Natural killer cell (primary cell): ENCODE measurements around the gene BEX4. TPM values are rescaled to one million over a fixed set of nuclear protein-coding genes. Genes with fewer than 3 reads are reported as not detected.
A peak's percentile ranks its signal among the peaks of the same experiment; 100 is the strongest.

Experiments
- ATAC-seq, 3 donors: fragments of 150-1000 bp in 2 of 3; fragments of 200-7000 bp in 1 of 3; cut with Tn5 transposase; 1 replicate in 1 of 3; 2 replicates in 2 of 3; pipeline ENCODE4 v1.10.0; 2021; ENCODE audit warnings: mild to moderate bottlenecking in 2 of 3, moderate library complexity in 2 of 3
- DNase-seq, 2 donors: peaks; one replicate each; pipeline versions ENCODE4 v3.0.0 to v3.0.0-alpha.2; 2013 to 2021; ENCODE audit warnings: mixed read lengths in 1 of 2
- H3K27ac ChIP-seq: one replicate; pipeline ENCODE4 v1.5.1; 2013; ENCODE audit warnings: mild to moderate bottlenecking, low read length
- H3K27me3 ChIP-seq: one replicate; pipeline ENCODE4 v1.6.1; 2013; ENCODE audit warnings: low read length; ENCODE audit not compliant: control insufficient read depth, insufficient read depth
- H3K36me3 ChIP-seq: one replicate; pipeline ENCODE4 v1.6.1; 2013; ENCODE audit warnings: low read length; ENCODE audit not compliant: control insufficient read depth, insufficient read depth
- H3K4me1 ChIP-seq: one replicate; pipeline ENCODE4 v1.6.1; 2013; ENCODE audit warnings: low read length; ENCODE audit not compliant: control insufficient read depth, insufficient read depth
- H3K4me3 ChIP-seq: one replicate; pipeline ENCODE4 v1.5.1; 2013; ENCODE audit warnings: low read length
- H3K9me3 ChIP-seq: one replicate; pipeline ENCODE4 v1.6.1; 2013; ENCODE audit warnings: low read length; ENCODE audit not compliant: control insufficient read depth, insufficient read depth
- H3K27ac Mint-ChIP-seq, 2 donors: one replicate each; pipeline ENCODE4 v1.8.0; 2022; ENCODE audit warnings: mild to moderate bottlenecking in 2 of 2, mixed read lengths in 2 of 2, moderate library complexity in 1 of 2
- H3K27me3 Mint-ChIP-seq, 2 donors: one replicate each; pipeline ENCODE4 v1.8.0; 2022; ENCODE audit warnings: low read depth in 2 of 2, mixed read lengths in 2 of 2
- H3K36me3 Mint-ChIP-seq: one replicate; pipeline ENCODE4 v1.8.0; 2022; ENCODE audit warnings: mixed read lengths
- H3K4me1 Mint-ChIP-seq, 2 donors: one replicate each; pipeline ENCODE4 v1.8.0; 2022; ENCODE audit warnings: mixed read lengths in 2 of 2
- H3K4me3 Mint-ChIP-seq: one replicate; pipeline ENCODE4 v1.8.0; 2022; ENCODE audit warnings: mild to moderate bottlenecking, moderate library complexity, mixed read lengths
- H3K9me3 Mint-ChIP-seq, 2 donors: one replicate each; pipeline ENCODE4 v1.8.0; 2022; ENCODE audit warnings: mixed read lengths in 2 of 2
- WGBS: methylation state at CpG from one replicate; pipeline ENCODE4 v1.1.7; 2013; ENCODE audit warnings: missing lambda C conversion rate; ENCODE audit not compliant: insufficient coverage; 5-methylcytosine and 5-hydroxymethylcytosine counted together
- intact Hi-C: fragments of 100-400 bp; cut with micrococcal nuclease; formaldehyde crosslinking; loops from one replicate; pipeline ENCODE4 v1.14.2; 2022
- total RNA-seq, 4 donors: library from RNA; stranded (reverse); fragments of 120-200 nt in 1 of 4; gene quantifications; one replicate each; pipeline versions ENCODE4 v1.2.3 to v1.2.4, GENCODE V29; 2013 to 2022
- TF ChIP-seq, protein P1 (sequence below): fragments of 200-600 bp; IDR thresholded peaks from one replicate; pipeline ENCODE4 v1.8.0; 2022; ENCODE audit warnings: antibody characterized with exemption

Gene BEX4
- total RNA-seq, 3 donors from 2014 or later (not counting 1 experiment from before 2014, with no cell fraction given) = 30.8 to 53.4 (median 47.1) TPM

DNA sequence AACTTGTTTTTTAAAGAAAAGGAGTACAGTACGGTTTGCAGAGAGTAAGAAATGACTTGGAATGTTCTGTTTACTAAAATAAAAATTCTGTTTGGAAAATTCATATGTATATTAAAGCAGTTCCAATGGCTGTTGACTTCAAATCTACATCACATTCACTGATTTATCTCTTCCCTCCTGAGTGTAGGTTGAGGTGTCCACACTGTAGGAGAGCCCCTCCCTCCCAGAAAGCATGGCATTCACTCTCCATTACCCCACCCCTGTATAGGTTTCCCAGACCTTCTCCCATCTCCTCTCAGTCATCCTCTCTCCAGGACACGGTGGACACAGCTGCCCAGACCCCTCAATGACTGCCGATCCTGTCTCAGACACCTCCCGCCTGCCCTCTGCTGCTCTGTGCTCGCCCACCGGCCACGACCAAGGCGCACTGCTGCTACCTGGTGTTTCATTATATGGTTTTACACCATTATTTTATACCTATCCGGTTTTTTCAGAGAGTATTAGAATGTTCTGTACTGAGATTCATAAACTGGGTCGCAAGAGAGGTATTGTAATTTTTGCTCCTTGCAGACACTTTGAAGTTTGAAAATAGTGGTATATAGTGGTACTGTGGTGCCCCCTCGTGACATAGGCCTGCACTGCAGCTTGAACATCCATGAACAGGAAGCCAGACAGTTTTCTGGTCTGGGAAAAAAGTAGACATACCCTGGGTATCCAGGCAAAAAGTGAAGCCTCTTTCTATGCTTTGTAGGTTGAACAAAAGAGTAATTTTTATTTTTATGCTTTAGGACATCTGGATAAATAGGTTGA lies 38.8 kb upstream of the BEX4 start:
- Mint-ChIP-seq H3K27me3 (peaks cover 3 to 40% of the 10 kb centered on the region in 2 donors), H3K27ac (no peak overlapping the region), H3K4me1 (peaks cover 5% of the 10 kb centered on the region in 2 donors), H3K9me3 (no peaks in the 10 kb centered on the region), H3K36me3 (no peaks in the 10 kb centered on the region), H3K4me3 (peak overlapping the region; percentile 7)
- no peaks in the 10 kb centered on the region for H3K36me3 ChIP-seq
- 0% methylated on average over 3 of the region's 11 CpGs for WGBS
- peak; percentile 23 to 70 for DNase-seq
- H3K9me3 ChIP-seq = no peaks in the 10 kb centered on the region
- H3K4me1 ChIP-seq = no peaks in the 10 kb centered on the region
- ATAC-seq = peak; percentile 63 to 81 (median 79)
- intact Hi-C loops = loop anchor here (2.0 to 10.0 kb wide), 2 partner anchors 225 to 1111 kb away; no protein-coding TSS in a partner anchor
- TF ChIP-seq, protein P1, sequence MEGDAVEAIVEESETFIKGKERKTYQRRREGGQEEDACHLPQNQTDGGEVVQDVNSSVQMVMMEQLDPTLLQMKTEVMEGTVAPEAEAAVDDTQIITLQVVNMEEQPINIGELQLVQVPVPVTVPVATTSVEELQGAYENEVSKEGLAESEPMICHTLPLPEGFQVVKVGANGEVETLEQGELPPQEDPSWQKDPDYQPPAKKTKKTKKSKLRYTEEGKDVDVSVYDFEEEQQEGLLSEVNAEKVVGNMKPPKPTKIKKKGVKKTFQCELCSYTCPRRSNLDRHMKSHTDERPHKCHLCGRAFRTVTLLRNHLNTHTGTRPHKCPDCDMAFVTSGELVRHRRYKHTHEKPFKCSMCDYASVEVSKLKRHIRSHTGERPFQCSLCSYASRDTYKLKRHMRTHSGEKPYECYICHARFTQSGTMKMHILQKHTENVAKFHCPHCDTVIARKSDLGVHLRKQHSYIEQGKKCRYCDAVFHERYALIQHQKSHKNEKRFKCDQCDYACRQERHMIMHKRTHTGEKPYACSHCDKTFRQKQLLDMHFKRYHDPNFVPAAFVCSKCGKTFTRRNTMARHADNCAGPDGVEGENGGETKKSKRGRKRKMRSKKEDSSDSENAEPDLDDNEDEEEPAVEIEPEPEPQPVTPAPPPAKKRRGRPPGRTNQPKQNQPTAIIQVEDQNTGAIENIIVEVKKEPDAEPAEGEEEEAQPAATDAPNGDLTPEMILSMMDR = peak; percentile 62
- H3K27ac ChIP-seq = no peak overlapping the region
- H3K27me3 ChIP-seq = no peaks in the 10 kb centered on the region
- H3K4me3 ChIP-seq = no peak overlapping the region

DNA sequence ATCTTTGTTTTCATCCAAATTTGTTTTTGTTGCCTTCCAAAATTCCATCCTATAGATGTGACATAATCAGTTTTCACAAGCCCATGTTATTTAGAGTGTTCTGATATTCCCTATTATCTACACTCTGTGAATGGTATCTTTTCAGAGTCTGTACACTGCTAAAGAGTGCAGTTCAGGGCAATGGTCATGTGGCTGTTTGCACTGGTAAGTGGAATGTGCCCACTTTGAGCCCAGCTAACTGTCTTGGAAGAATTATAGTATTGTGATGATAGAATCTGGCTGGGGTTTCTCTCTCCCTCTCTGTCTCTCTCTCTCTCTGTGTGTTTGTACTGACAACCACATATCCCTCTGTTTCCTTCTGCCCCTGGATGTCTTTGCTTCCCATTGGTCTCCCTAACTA lies 37.4 kb upstream of the BEX4 start:
- Histone ChIP-seq H3K36me3 (no peaks in the 10 kb centered on the region), H3K9me3 (no peaks in the 10 kb centered on the region), H3K27me3 (no peaks in the 10 kb centered on the region), H3K27ac (no peak overlapping the region), H3K4me3 (no peak overlapping the region), H3K4me1 (no peaks in the 10 kb centered on the region)
- Mint-ChIP-seq H3K4me3 (no peak overlapping the region), H3K27me3 (peaks cover 3 to 43% of the 10 kb centered on the region in 2 donors), H3K4me1 (peaks cover 5% of the 10 kb centered on the region in 2 donors), H3K27ac (no peak overlapping the region), H3K36me3 (no peaks in the 10 kb centered on the region), H3K9me3 (no peaks in the 10 kb centered on the region)
- no peak for DNase-seq
- intact Hi-C loops = loop anchor here (2.0 to 10.0 kb wide), 2 partner anchors 227 to 1113 kb away; no protein-coding TSS in a partner anchor
- TF ChIP-seq, protein P1 = no peak
- ATAC-seq = no peak

- no peaks in the 10 kb centered on the region for H3K4me1 ChIP-seq
- no peaks in the 10 kb centered on the region for H3K9me3 ChIP-seq
- H3K4me1 Mint-ChIP-seq = no peaks in the 10 kb centered on the region
- H3K4me3 Mint-ChIP-seq = no peak overlapping the region
- TF ChIP-seq, protein P1 = no peak
- no peaks in the 10 kb centered on the region for H3K9me3 Mint-ChIP-seq
- H3K36me3 ChIP-seq = no peaks in the 10 kb centered on the region
- DNase-seq (no peak), ATAC-seq (no peak)
- H3K36me3 Mint-ChIP-seq = no peaks in the 10 kb centered on the region
- no peak overlapping the region for H3K27ac ChIP-seq
- peaks cover 3 to 51% of the 10 kb centered on the region in 2 donors for H3K27me3 Mint-ChIP-seq
- no peak overlapping the region for H3K4me3 ChIP-seq
- WGBS = 76% methylated on average over 7 of the region's 9 CpGs
- H3K27me3 ChIP-seq = no peaks in the 10 kb centered on the region
- no peak overlapping the region for H3K27ac Mint-ChIP-seq
- intact Hi-C loops = no loop called here
Measured at GRCh38 chrX:103183912-103184311, 31.0 kb upstream of the BEX4 start.
